8988T (cell line): ENCODE results near the gene ARID1B.

Source experiments
- DNase-seq: peaks from one replicate; pipeline ENCODE4 v3.0.0; 2011

The ARID1B gene

GRCh38 chr6:157236040-157236725, 459.0 kb downstream of the ARID1B start:
- DNase-seq, result no peak

GRCh38 chr6:157238346-157238745, 461.2 kb downstream of the ARID1B start:
- no peak for DNase-seq

GRCh38 chr6:157239148-157239547, 462.0 kb downstream of the ARID1B start:
- DNase-seq, result no peak

- no peak for DNase-seq
These were observed 462.5 kb downstream of the ARID1B start for GRCh38 chr6:157239671-157240058.

GRCh38 chr6:157240059-157240959, 463.1 kb downstream of the ARID1B start:
- DNase-seq, result no peak

GRCh38 chr6:157240960-157241311, 463.8 kb downstream of the ARID1B start:
- DNase-seq, result no peak

- no peak for DNase-seq
These were observed 465.6 kb downstream of the ARID1B start for GRCh38 chr6:157242791-157243190.

GRCh38 chr6:157244175-157244574, 467.0 kb downstream of the ARID1B start:
- no peak for DNase-seq

- DNase-seq, result no peak
These were observed 467.6 kb downstream of the ARID1B start for GRCh38 chr6:157244780-157245179.

GRCh38 chr6:157245436-157245835, 468.3 kb downstream of the ARID1B start:
- no peak for DNase-seq

GRCh38 chr6:157246048-157246630, 469.0 kb downstream of the ARID1B start:
- DNase-seq, result no peak

GRCh38 chr6:157246771-157247484, 469.8 kb downstream of the ARID1B start:
- no peak for DNase-seq

GRCh38 chr6:157248264-157248663, 471.1 kb downstream of the ARID1B start:
- no peak for DNase-seq

GRCh38 chr6:157249826-157250225, 472.6 kb downstream of the ARID1B start:
- DNase-seq, result no peak

- DNase-seq, result no peak
These were observed 474.5 kb downstream of the ARID1B start for GRCh38 chr6:157251586-157252247.

- DNase-seq, result no peak
These were observed 475.8 kb downstream of the ARID1B start for GRCh38 chr6:157253017-157253416.

- no peak for DNase-seq
These were observed 476.5 kb downstream of the ARID1B start for GRCh38 chr6:157253699-157254098.

- no peak for DNase-seq
These were observed 477.4 kb downstream of the ARID1B start for GRCh38 chr6:157254538-157254937.

GRCh38 chr6:157255079-157255478, 477.9 kb downstream of the ARID1B start:
- no peak for DNase-seq

GRCh38 chr6:157258878-157259277, 481.7 kb downstream of the ARID1B start:
- DNase-seq, result no peak

GRCh38 chr6:157259443-157259842, 482.3 kb downstream of the ARID1B start:
- DNase-seq, result no peak
